ENCODE measurements around the gene COL27A1.

GRCh38 chr9:114237247-114237646 is 81.9 kb downstream of the COL27A1 start:
- TF ChIP-seq CTCF (IDR thresholded peaks at IDR 0.05) (no peak), EZH2 (IDR thresholded peaks at IDR 0.05; ENCODE audit: borderline replicate concordance, insufficient read depth, low read depth, low read length, poor library complexity, severe bottlenecking) (no peak)
